ENCODE data around the gene SPACDR.
A peak's percentile ranks its signal among the peaks of the same experiment; 100 is the strongest.

Gene SPACDR

DNA sequence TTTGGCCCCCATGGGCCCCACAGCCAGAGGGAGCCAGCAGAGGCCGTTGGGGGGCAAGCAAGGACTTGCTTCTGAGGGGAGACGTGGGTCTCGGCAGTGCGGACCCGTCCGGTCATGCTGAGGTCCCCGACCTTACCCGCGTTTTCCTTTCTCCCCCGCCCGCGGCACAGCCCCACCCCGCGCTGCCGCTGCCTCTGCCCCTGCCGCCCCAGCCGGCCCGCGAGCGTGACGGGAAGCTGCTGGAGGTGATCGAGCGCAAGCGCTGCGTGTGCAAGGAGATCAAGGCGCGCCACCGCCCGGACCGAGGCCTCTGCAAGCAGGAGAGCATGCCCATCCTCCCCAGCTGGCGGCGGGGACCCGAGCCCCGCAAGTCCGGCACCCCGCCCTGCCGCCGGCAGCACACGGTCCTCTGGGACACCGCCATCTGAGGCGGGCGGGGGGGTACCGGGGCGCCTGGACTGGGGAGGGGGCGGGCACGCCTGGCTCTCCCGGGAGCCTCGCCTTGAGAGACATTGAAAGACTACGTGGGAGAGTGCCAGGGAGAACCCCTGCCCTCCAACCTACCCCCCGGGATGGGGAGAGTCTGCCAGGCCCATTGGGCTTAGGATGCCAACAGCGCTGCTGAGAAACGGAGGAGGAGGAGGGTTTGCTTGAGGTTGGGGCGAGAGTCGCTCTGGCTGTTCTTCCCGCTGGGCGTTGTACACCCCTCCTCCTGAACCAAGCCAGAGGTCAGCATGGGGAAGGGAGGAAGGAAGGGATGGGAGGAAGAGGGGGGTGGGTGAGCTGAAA, 29.6 kb upstream of the SPACDR start:
- TF ChIP-seq GABPA (IDR thresholded peaks at IDR 0.05; ENCODE audit: low read depth) = no peak
- TF ChIP-seq, protein P1, sequence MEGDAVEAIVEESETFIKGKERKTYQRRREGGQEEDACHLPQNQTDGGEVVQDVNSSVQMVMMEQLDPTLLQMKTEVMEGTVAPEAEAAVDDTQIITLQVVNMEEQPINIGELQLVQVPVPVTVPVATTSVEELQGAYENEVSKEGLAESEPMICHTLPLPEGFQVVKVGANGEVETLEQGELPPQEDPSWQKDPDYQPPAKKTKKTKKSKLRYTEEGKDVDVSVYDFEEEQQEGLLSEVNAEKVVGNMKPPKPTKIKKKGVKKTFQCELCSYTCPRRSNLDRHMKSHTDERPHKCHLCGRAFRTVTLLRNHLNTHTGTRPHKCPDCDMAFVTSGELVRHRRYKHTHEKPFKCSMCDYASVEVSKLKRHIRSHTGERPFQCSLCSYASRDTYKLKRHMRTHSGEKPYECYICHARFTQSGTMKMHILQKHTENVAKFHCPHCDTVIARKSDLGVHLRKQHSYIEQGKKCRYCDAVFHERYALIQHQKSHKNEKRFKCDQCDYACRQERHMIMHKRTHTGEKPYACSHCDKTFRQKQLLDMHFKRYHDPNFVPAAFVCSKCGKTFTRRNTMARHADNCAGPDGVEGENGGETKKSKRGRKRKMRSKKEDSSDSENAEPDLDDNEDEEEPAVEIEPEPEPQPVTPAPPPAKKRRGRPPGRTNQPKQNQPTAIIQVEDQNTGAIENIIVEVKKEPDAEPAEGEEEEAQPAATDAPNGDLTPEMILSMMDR (IDR thresholded peaks at IDR 0.05; ENCODE audit: insufficient read depth, low read length) = no peak
- TF ChIP-seq, protein P2, sequence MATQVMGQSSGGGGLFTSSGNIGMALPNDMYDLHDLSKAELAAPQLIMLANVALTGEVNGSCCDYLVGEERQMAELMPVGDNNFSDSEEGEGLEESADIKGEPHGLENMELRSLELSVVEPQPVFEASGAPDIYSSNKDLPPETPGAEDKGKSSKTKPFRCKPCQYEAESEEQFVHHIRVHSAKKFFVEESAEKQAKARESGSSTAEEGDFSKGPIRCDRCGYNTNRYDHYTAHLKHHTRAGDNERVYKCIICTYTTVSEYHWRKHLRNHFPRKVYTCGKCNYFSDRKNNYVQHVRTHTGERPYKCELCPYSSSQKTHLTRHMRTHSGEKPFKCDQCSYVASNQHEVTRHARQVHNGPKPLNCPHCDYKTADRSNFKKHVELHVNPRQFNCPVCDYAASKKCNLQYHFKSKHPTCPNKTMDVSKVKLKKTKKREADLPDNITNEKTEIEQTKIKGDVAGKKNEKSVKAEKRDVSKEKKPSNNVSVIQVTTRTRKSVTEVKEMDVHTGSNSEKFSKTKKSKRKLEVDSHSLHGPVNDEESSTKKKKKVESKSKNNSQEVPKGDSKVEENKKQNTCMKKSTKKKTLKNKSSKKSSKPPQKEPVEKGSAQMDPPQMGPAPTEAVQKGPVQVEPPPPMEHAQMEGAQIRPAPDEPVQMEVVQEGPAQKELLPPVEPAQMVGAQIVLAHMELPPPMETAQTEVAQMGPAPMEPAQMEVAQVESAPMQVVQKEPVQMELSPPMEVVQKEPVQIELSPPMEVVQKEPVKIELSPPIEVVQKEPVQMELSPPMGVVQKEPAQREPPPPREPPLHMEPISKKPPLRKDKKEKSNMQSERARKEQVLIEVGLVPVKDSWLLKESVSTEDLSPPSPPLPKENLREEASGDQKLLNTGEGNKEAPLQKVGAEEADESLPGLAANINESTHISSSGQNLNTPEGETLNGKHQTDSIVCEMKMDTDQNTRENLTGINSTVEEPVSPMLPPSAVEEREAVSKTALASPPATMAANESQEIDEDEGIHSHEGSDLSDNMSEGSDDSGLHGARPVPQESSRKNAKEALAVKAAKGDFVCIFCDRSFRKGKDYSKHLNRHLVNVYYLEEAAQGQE (IDR thresholded peaks at IDR 0.05; ENCODE audit: insufficient replicate concordance, low read depth) = no peak
- no peak for TF ChIP-seq POLR2AphosphoS5 (IDR thresholded peaks at IDR 0.05; ENCODE audit: low read depth)
- TF ChIP-seq SPI1 (IDR thresholded peaks at IDR 0.05; ENCODE audit: borderline replicate concordance, low read depth) = no peak
- peak in 1 of 2 experiments; percentile 37 for DNase-seq (ENCODE audit: low read depth in 1 of 2, low spot score in 1 of 2)
- Histone ChIP-seq H3K4me3 (replicated peaks; ENCODE audit: insufficient read depth, low read length) (peak overlapping the region; percentile 29), H3K27me3 (ENCODE audit: insufficient read depth, poor library complexity, severe bottlenecking) (peaks cover 20% of the 10 kb centered on the region), H3K27ac (replicated peaks) (no peak overlapping the region)

DNA sequence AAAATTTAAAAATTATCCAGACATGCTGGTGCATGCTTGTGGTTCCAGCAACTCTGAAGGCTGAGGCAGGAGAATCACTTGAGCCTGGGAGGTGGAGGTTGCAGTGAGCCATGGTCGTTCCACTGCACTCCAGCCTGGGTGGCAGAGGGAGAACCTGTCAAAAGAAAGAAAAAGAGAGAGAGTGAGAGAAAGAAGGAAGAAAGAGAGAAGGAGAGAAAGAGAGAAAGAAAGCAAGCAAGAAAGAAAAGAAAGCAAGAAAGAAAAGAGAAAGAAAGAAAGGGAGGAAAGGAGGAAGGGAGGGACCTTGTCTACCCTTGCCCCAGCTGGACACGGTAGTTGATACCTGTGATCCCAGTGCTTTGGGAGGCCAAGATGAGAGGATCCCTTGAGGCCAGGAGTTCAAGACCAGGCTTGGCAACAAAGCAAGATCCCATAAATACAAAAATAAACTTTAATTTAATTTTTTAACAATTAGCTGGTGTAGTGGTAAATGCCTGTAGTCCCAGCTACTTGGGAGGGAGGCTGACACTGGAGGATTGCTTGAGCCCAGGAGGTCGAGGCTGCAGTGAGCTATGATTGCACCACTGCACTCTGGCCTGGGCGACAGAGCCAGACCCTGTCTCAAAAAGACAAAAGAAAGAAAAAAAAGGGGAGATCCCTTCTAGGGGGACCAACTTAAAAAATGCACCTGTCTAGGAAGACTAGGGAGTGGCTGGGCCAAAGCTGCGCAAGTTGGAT, 28.8 kb upstream of the SPACDR start:
- DNase-seq (ENCODE audit: low read depth in 1 of 2, low spot score in 1 of 2) = no peak
- Histone ChIP-seq H3K27ac (replicated peaks) (no peak overlapping the region), H3K4me3 (replicated peaks; ENCODE audit: insufficient read depth, low read length) (no peak overlapping the region; the same call in 1 of the 2 replicates), H3K27me3 (ENCODE audit: insufficient read depth, poor library complexity, severe bottlenecking) (peaks cover 20% of the 10 kb centered on the region)
- TF ChIP-seq, protein P1 (IDR thresholded peaks at IDR 0.05; ENCODE audit: insufficient read depth, low read length) = no peak
- TF ChIP-seq GABPA (IDR thresholded peaks at IDR 0.05; ENCODE audit: low read depth) (no peak), POLR2AphosphoS5 (IDR thresholded peaks at IDR 0.05; ENCODE audit: low read depth) (no peak), SPI1 (IDR thresholded peaks at IDR 0.05; ENCODE audit: borderline replicate concordance, low read depth) (no peak)
- TF ChIP-seq, protein P2 (IDR thresholded peaks at IDR 0.05; ENCODE audit: insufficient replicate concordance, low read depth) = no peak

DNA sequence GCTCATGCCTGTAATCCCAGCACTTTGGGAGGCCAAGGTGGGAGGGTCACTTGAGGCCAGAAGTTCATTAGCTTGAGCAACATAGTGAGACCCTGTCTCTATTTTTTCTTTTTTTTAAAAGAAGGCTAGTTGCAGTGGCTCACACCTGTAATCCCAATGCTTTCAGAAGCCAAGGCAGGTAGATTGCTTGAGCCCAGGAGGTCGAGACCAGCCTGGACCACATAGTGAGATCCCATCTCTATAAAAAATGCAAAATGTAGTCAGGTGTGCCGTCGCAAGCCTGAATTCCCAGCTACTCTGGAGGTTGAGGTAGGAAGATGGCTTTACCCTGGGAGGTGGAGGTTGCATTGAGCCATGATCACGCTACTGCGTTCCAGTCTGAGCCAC, 27.1 kb upstream of the SPACDR start:
- Histone ChIP-seq H3K27me3 (ENCODE audit: insufficient read depth, poor library complexity, severe bottlenecking) (peaks cover 20% of the 10 kb centered on the region), H3K4me3 (replicated peaks; ENCODE audit: insufficient read depth, low read length) (no peak overlapping the region), H3K27ac (replicated peaks) (no peak overlapping the region)
- no peak for DNase-seq (ENCODE audit: low read depth in 1 of 2, low spot score in 1 of 2)
- TF ChIP-seq, protein P1 (IDR thresholded peaks at IDR 0.05; ENCODE audit: insufficient read depth, low read length) = no peak
- TF ChIP-seq GABPA (IDR thresholded peaks at IDR 0.05; ENCODE audit: low read depth) = no peak
- no peak for TF ChIP-seq SPI1 (IDR thresholded peaks at IDR 0.05; ENCODE audit: borderline replicate concordance, low read depth)
- TF ChIP-seq, protein P2 (IDR thresholded peaks at IDR 0.05; ENCODE audit: insufficient replicate concordance, low read depth) = no peak
- TF ChIP-seq POLR2AphosphoS5 (IDR thresholded peaks at IDR 0.05; ENCODE audit: low read depth) = no peak
